GM12878 (cell line): Measurements from ENCODE around the gene IRF4. TPM values are rescaled to one million over a fixed set of nuclear protein-coding genes. Genes with fewer than 3 reads are reported as not detected.

Experiments
- ATAC-seq: fragments of 200-7000 bp; cut with Tn5 transposase; 3 replicates; pipeline ENCODE4 v1.9.1; 2020; ENCODE audit warnings: mild to moderate bottlenecking, moderate library complexity
- BruUV-seq: library from RNA; stranded (reverse); fragments of 400-500 nt; replicated peaks from 2 replicates; lab custom pipeline; 2021; lab: Mats Ljungman, UMichigan
- CTCF ChIA-PET: fragments of 300-600 bp; sonication (Branson Sonifier 250); formaldehyde crosslinking; extraction: SDS; loops from one replicate; lab custom pipeline; 2021; ENCODE audit warnings: inconsistent platforms; lab: Yijun Ruan, JAX
- POLR2A ChIA-PET: fragments of 350-600 bp; formaldehyde crosslinking; extraction: SDS; loops from one replicate; lab custom pipeline; 2021; ENCODE audit warnings: inconsistent platforms; lab: Charles Lee
- RAD21 ChIA-PET: fragments of 300-600 bp; sonication (Branson Sonifier 250); formaldehyde crosslinking; loops from one replicate; lab custom pipeline; 2023; ENCODE audit warnings: antibody characterized with exemption; ENCODE audit not compliant: unreplicated experiment; lab: Charles Lee
- SMC1A ChIA-PET: fragments of 300-600 bp; sonication (Branson Sonifier 250); formaldehyde crosslinking; loops from one replicate; lab custom pipeline; 2023; ENCODE audit not compliant: unreplicated experiment, uncharacterized antibody; lab: Charles Lee
- DNase-seq: peaks from one replicate; pipeline ENCODE4 v3.0.0-alpha.2; 2011; ENCODE audit warnings: low read depth, low spot score
- FAIRE-seq: peaks from 3 replicates; lab custom pipeline; 2011; peaks lifted over from hg19 to GRCh38; lab: Jason Lieb, UNC
- H2AFZ ChIP-seq: 2 replicates; pipeline ENCODE4 v1.6.0; 2011; ENCODE audit warnings: low read depth, low read length, control low read depth; ENCODE audit not compliant: control insufficient read depth
- H3K27ac ChIP-seq: 2 replicates; pipeline ENCODE4 v1.5.1; 2011; ENCODE audit warnings: control low read depth; ENCODE audit not compliant: control insufficient read depth, insufficient read depth
- H3K27me3 ChIP-seq, 2 experiments: replicated peaks in 1 of 2; 2 replicates each; pipeline versions ENCODE4 v1.6.0 to v1.6.1; 2011; ENCODE audit warnings: low read length in 1 of 2; ENCODE audit not compliant: control insufficient read depth in 2 of 2, insufficient read depth in 2 of 2
- H3K36me3 ChIP-seq, 2 experiments: 2 replicates each; pipeline ENCODE4 v1.5.1; 2011; ENCODE audit warnings: low read length in 1 of 2; ENCODE audit not compliant: control insufficient read depth in 2 of 2, insufficient read depth in 2 of 2
- H3K4me1 ChIP-seq: 2 replicates; pipeline ENCODE4 v1.6.1; 2011; ENCODE audit warnings: mild to moderate bottlenecking, low read length, moderate library complexity, mixed read lengths; ENCODE audit not compliant: control insufficient read depth, insufficient read depth
- H3K4me2 ChIP-seq: 2 replicates; pipeline ENCODE4 v1.6.0; 2011; ENCODE audit warnings: control low read depth; ENCODE audit not compliant: control insufficient read depth, insufficient read depth
- H3K4me3 ChIP-seq: fragments of 200-600 bp; sonication (generic); 2 replicates; pipeline ENCODE4 v1.5.1; 2016
- H3K79me2 ChIP-seq: 2 replicates; pipeline ENCODE4 v1.6.0; 2011; ENCODE audit warnings: low read length; ENCODE audit not compliant: control insufficient read depth, insufficient read depth
- H3K9ac ChIP-seq: 2 replicates; pipeline ENCODE4 v1.8.0; 2011; ENCODE audit warnings: low read length, control low read depth, mixed read lengths; ENCODE audit not compliant: control insufficient read depth, insufficient read depth
- H3K9me3 ChIP-seq: replicated peaks from 3 replicates; pipeline ENCODE4 v1.5.1; 2011; ENCODE audit warnings: mild to moderate bottlenecking, low read length; ENCODE audit not compliant: control insufficient read depth, insufficient read depth
- H4K20me1 ChIP-seq: 2 replicates; pipeline ENCODE4 v1.6.0; 2011; ENCODE audit not compliant: control insufficient read depth, insufficient read depth
- CEBPZ ChIP-seq: fragments of 150-350 bp; IDR thresholded peaks from 2 replicates; pipeline ENCODE4 v1.6.1; 2016; ENCODE audit warnings: low read depth, low read length
- IRF4 ChIP-seq: IDR thresholded peaks from 2 replicates; pipeline ENCODE4 v1.6.1; 2011; ENCODE audit warnings: low read depth, low read length
- MAX ChIP-seq: IDR thresholded peaks from 2 replicates; pipeline ENCODE4 v1.6.1; 2012; ENCODE audit warnings: low read depth, low read length, improper control_type of control experiment
- MLLT1 ChIP-seq: fragments of 450-650 bp; IDR thresholded peaks from 2 replicates; pipeline ENCODE4 v1.6.1; 2016; ENCODE audit warnings: mild to moderate bottlenecking
- WGBS: methylation state at CpG from one replicate; pipeline ENCODE4 v1.1.6; 2016; ENCODE audit warnings: low lambda C conversion rate; ENCODE audit not compliant: insufficient replicate concordance, insufficient coverage; ENCODE audit errors: missing lambda C conversion rate; 5-methylcytosine and 5-hydroxymethylcytosine counted together
- in situ Hi-C: fragments of 300-500 bp; cut with MboI; formaldehyde crosslinking; loops from 9 replicates; pipeline ENCODE4 v1.14.3; 2018; ENCODE audit warnings: mixed read lengths
- intact Hi-C: fragments of 100-400 bp; cut with micrococcal nuclease; formaldehyde crosslinking; loops from one replicate; pipeline ENCODE4 v1.14.2; 2022; ENCODE audit not compliant: unreplicated experiment
- polyA plus RNA-seq, 11 experiments: library from polyadenylated mRNA; depleted of rRNA in 4 of 11; unstranded in 6 of 11; stranded (reverse) in 5 of 11; fragments of >200 nt; fragmentation: Nextera tagmentation in 4 of 11; fragmentation: Illumina TruSeq in 1 of 11; extraction: Ambion mirVana in 4 of 11; extraction: Trizol in 1 of 11; gene quantifications; 1 replicate in 1 of 11; 2 replicates in 10 of 11; pipeline versions ENCODE4 v1.2.1 to v1.2.3, GENCODE V29; 2011 to 2016; ENCODE audit warnings: inconsistent platforms in 2 of 11, missing spikeins in 2 of 11, low read depth in 1 of 11
- total RNA-seq, 4 experiments: library from RNA; depleted of rRNA in 3 of 4; stranded (reverse); fragments of >200 nt in 3 of 4; fragmentation: Illumina TruSeq in 1 of 4; extraction: Trizol in 1 of 4; gene quantifications; 2 replicates each; pipeline versions ENCODE4 v1.2.1 to v1.2.3, GENCODE V29; 2013 to 2021

IRF4 gene
- total and polyA plus RNA-seq, 10 of the 15 experiments (the other 5 are each of a cell fraction or from before 2014, with no cell fraction given), result 50.0 to 495 (median 257) TPM

DNA sequence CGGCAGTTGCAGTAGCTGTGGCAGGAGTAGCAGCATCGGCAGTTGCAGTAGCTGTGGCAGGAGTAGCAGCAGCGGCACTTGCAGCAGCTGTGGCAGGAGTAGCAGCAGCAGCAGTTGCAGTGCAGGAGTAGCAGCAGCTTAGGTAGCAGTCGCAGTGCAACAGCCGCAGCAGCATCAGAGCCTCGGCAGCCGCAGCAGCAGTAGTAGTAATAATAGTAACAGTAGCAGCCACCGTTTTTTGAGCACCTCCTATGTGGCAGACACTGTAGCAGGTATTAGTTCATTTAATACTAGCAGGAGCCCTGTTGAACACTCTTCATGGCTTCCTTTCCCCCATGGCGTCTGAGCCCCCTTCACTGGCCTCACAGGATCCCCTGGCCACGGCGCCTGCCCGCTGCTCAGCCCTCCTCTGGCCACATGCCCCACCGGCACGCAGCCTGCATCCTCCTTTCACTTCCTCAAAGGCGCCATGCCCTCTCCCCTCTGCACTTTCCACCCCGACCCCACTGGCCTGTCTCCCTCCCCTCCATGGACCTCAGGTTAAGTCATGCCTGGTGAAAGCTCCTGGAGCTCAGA is 19.1 kb upstream of the IRF4 start (continued):
- TF ChIP-seq CEBPZ (no peak), MLLT1 (0 out of 2 replicates have a peak, but pooled peaks have one; percentile 25)

DNA sequence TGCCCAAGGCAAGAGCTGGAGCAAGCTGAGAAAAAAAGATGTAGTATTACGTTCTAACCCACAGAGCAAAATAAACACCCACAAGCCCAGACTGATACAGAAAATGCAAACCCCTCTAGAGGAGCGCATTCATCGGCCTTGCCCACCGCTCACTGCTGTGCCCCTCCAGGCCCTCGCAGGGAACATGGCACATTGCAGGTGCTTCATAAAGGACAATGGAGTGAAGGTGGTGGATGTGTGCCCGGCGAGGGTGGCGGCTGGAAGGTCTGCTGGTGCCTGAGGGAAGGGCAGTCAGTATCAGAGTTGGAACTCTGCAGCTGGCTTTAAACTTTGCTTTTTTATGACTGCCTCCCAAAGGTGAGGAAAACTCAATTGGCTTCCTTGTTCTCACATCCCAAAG is 18.5 kb upstream of the IRF4 start:
- FAIRE-seq (no peak), DNase-seq (no peak), ATAC-seq (no peak; the same call in 2 of the 3 replicates)
- intact Hi-C loops (no loop called here), in situ Hi-C loops (no loop called here)
- no TSS peak for BruUV-seq
- Histone ChIP-seq H3K4me1 (peaks cover 25% of the 10 kb centered on the region), H3K9ac (no peak overlapping the region), H3K27ac (no peak overlapping the region), H2AFZ (no peak overlapping the region), H3K79me2 (no peaks in the 10 kb centered on the region), H3K36me3 (no peaks in the 10 kb centered on the region), H3K9me3 (no peaks in the 10 kb centered on the region; the same call in 2 of the 3 replicates), H3K27me3 (no peaks in the 10 kb centered on the region), H3K4me3 (no peak overlapping the region), H3K4me2 (peak overlapping the region; percentile 67; the same call in 1 of the 2 replicates), H4K20me1 (no peaks in the 10 kb centered on the region)
- ChIA-PET RAD21 (interaction anchor here (1.0 to 1.5 kb wide), 3 partner anchors 27 to 145 kb away, joined by 3 to 5 read pairs (median 4); no protein-coding TSS in a partner anchor), POLR2A (no interaction called here), SMC1A (interaction anchor here (0.8 to 3.6 kb wide), 10 partner anchors 8 to 51 kb away, joined by 3 to 13 read pairs (median 4); no protein-coding TSS in a partner anchor), CTCF (interaction anchor here (1.0 to 1.9 kb wide), 3 partner anchors 17 to 34 kb away, joined by 3 to 8 read pairs (median 4); partner anchors contain the start of gene IRF4)
- TF ChIP-seq MAX (no peak), IRF4 (no peak)
- 71% methylated on average over 8 of the region's 8 CpGs for WGBS
